CD14-positive monocyte (primary cell): ENCODE measurements around the gene TTC28. TPM values are rescaled to one million over a fixed set of nuclear protein-coding genes. Genes with fewer than 3 reads are reported as not detected.

Experiments used
- DNase-seq, 3 donors: peaks; one replicate each; pipeline ENCODE4 v3.0.0-alpha.2; 2011 to 2022
- H2AFZ ChIP-seq: 2 replicates; pipeline ENCODE4 v1.6.0; 2012; ENCODE audit warnings: mild to moderate bottlenecking, low read depth, low read length, inconsistent platforms; ENCODE audit not compliant: insufficient read depth, poor library complexity, severe bottlenecking
- H3K27ac ChIP-seq, 2 donors: 1 replicate in 1 of 2; 2 replicates in 1 of 2; pipeline ENCODE4 v1.5.1; 2012 to 2013; ENCODE audit warnings: low read length in 2 of 2, control low read depth in 1 of 2, inconsistent platforms in 1 of 2, low read depth in 1 of 2, mild to moderate bottlenecking in 1 of 2
- H3K27me3 ChIP-seq, 2 donors: one replicate each; pipeline versions ENCODE4 v1.6.0 to v1.6.1; 2011 to 2013; ENCODE audit warnings: low read length in 2 of 2; ENCODE audit not compliant: control insufficient read depth in 2 of 2, insufficient read depth in 2 of 2
- H3K36me3 ChIP-seq, 2 donors: replicated peaks in 1 of 2; 1 replicate in 1 of 2; 2 replicates in 1 of 2; pipeline versions ENCODE4 v1.5.1 to v1.6.1; 2012 to 2013; ENCODE audit warnings: low read length in 2 of 2, control low read depth in 1 of 2, inconsistent platforms in 1 of 2, mild to moderate bottlenecking in 1 of 2; ENCODE audit not compliant: insufficient read depth in 2 of 2, control insufficient read depth in 1 of 2
- H3K4me1 ChIP-seq, 2 donors: 1 replicate in 1 of 2; 2 replicates in 1 of 2; pipeline versions ENCODE4 v1.5.1 to v1.6.1; 2012 to 2013; ENCODE audit warnings: low read length in 2 of 2, control low read depth in 1 of 2, inconsistent platforms in 1 of 2, mild to moderate bottlenecking in 1 of 2, moderate library complexity in 1 of 2; ENCODE audit not compliant: insufficient read depth in 2 of 2, control insufficient read depth in 1 of 2
- H3K4me2 ChIP-seq: replicated peaks from 2 replicates; pipeline ENCODE3; 2012; ENCODE audit warnings: low read length, moderate library complexity, mild to moderate bottlenecking; ENCODE audit not compliant: poor library complexity, severe bottlenecking; ENCODE audit errors: extremely low read depth
- H3K4me3 ChIP-seq, 3 experiments: fragments of 200-600 bp in 1 of 3; sonication (generic) in 1 of 3; replicated peaks in 1 of 3; 1 replicate in 2 of 3; 2 replicates in 1 of 3; pipeline ENCODE4 v1.5.1; 2011 to 2013; ENCODE audit warnings: low read length in 3 of 3, mild to moderate bottlenecking in 3 of 3, control low read depth in 2 of 3, low read depth in 2 of 3, inconsistent platforms in 1 of 3, moderate library complexity in 1 of 3
- H3K79me2 ChIP-seq: 2 replicates; pipeline ENCODE4 v1.6.0; 2012; ENCODE audit warnings: mild to moderate bottlenecking, control low read depth, inconsistent platforms, low read length, moderate library complexity; ENCODE audit not compliant: insufficient read depth
- H3K9ac ChIP-seq: 2 replicates; pipeline ENCODE4 v1.6.0; 2017; ENCODE audit warnings: low read length, mild to moderate bottlenecking; ENCODE audit not compliant: insufficient read depth, poor library complexity, severe bottlenecking
- H3K9me3 ChIP-seq, 2 donors: replicated peaks in 1 of 2; 1 replicate in 1 of 2; 2 replicates in 1 of 2; pipeline versions ENCODE4 v1.5.1 to v1.6.1; 2012 to 2013; ENCODE audit warnings: low read length in 2 of 2, control low read depth in 1 of 2; ENCODE audit not compliant: control insufficient read depth in 1 of 2, insufficient read depth in 1 of 2
- H4K20me1 ChIP-seq: 2 replicates; pipeline ENCODE4 v1.6.0; 2012; ENCODE audit warnings: mild to moderate bottlenecking, low read length, control low read depth, moderate library complexity; ENCODE audit not compliant: insufficient read depth
- H3K27ac Mint-ChIP-seq, 7 donors: one replicate each; pipeline ENCODE4 v1.8.0; 2020; ENCODE audit warnings: mild to moderate bottlenecking in 7 of 7, mixed read lengths in 7 of 7, moderate library complexity in 6 of 7, inconsistent platforms in 2 of 7
- H3K27me3 Mint-ChIP-seq, 3 donors: one replicate each; pipeline ENCODE4 v1.8.0; 2021 to 2022; ENCODE audit warnings: low read depth in 3 of 3, mild to moderate bottlenecking in 3 of 3, mixed read lengths in 3 of 3, moderate library complexity in 3 of 3, inconsistent platforms in 1 of 3
- H3K36me3 Mint-ChIP-seq, 2 donors: one replicate each; pipeline ENCODE4 v1.8.0; 2020; ENCODE audit warnings: mixed read lengths in 2 of 2, inconsistent platforms in 1 of 2, mild to moderate bottlenecking in 1 of 2
- H3K4me1 Mint-ChIP-seq: one replicate; pipeline ENCODE4 v1.8.0; 2020; ENCODE audit warnings: mild to moderate bottlenecking, mixed read lengths
- H3K4me3 Mint-ChIP-seq, 2 donors: one replicate each; pipeline ENCODE4 v1.8.0; 2020; ENCODE audit warnings: mild to moderate bottlenecking in 2 of 2, mixed read lengths in 2 of 2, moderate library complexity in 1 of 2
- H3K9me3 Mint-ChIP-seq, 7 donors: one replicate each; pipeline ENCODE4 v1.8.0; 2020 to 2022; ENCODE audit warnings: mixed read lengths in 7 of 7, mild to moderate bottlenecking in 6 of 7, moderate library complexity in 6 of 7, inconsistent platforms in 2 of 7
- CTCF ChIP-seq: fragments of 200-600 bp; IDR thresholded peaks from one replicate; pipeline ENCODE4 v1.8.0; 2022; ENCODE audit warnings: antibody characterized with exemption, mild to moderate bottlenecking
- WGBS: methylation state at CpG from one replicate; pipeline ENCODE4 v1.1.5; 2013; ENCODE audit warnings: missing lambda C conversion rate; ENCODE audit not compliant: insufficient coverage; 5-methylcytosine and 5-hydroxymethylcytosine counted together
- intact Hi-C, 2 donors: fragments of 100-400 bp; cut with micrococcal nuclease; formaldehyde crosslinking; loops; one replicate each; pipeline versions ENCODE4 v1.15.0 to v1.15.1; 2023
- polyA plus RNA-seq, 3 donors: library from polyadenylated mRNA; depleted of rRNA in 1 of 3; unstranded in 2 of 3; stranded (reverse) in 1 of 3; fragments of 300-500 nt in 2 of 3; fragments of >200 nt in 1 of 3; fragmentation: Illumina TruSeq in 2 of 3; gene quantifications; 1 replicate in 2 of 3; 2 replicates in 1 of 3; pipeline ENCODE4 v1.2.3, GENCODE V29; 2012 to 2021

Gene TTC28
- polyA plus RNA-seq, 3 donors: 0.24 to 0.61 TPM; not detected in 1

GRCh38 chr22:28441720-28442263, 237.8 kb downstream of the TTC28 start:
- Histone ChIP-seq H3K9ac (peak overlapping the region; percentile 70), H3K4me3 (peak overlapping the region; percentile 26 to 83 (median 44)), H3K36me3 (no peaks in the 10 kb centered on the region), H3K9me3 (no peaks in the 10 kb centered on the region), H4K20me1 (no peaks in the 10 kb centered on the region), H3K4me2 (peak overlapping the region; percentile 92), H3K27ac (no peak overlapping the region), H3K4me1 (peaks cover 19 to 22% of the 10 kb centered on the region in 2 donors), H2AFZ (peak overlapping the region; percentile 95), H3K27me3 (no peaks in the 10 kb centered on the region), H3K79me2 (no peaks in the 10 kb centered on the region)
- peak overlapping the region in 3 of 7 donors; percentile 15 to 42 (median 36) for H3K27ac Mint-ChIP-seq
- intact Hi-C loops: no loop called here
- H3K4me1 Mint-ChIP-seq: peaks cover 29% of the 10 kb centered on the region
- H3K36me3 Mint-ChIP-seq: no peaks in the 10 kb centered on the region
- WGBS: 21% methylated on average over 14 of the region's 16 CpGs
- TF ChIP-seq CTCF: no peak
- no peak for DNase-seq
- no peaks in the 10 kb centered on the region for H3K9me3 Mint-ChIP-seq
- H3K27me3 Mint-ChIP-seq: peaks cover 0 to 10% (median 5%) of the 10 kb centered on the region in 3 donors
- peak overlapping the region; percentile 83 to 95 for H3K4me3 Mint-ChIP-seq

- H3K4me3 ChIP-seq: no peak overlapping the region
- Mint-ChIP-seq H3K4me3 (no peak overlapping the region), H3K27me3 (peaks cover 0 to 10% (median 4%) of the 10 kb centered on the region in 3 donors), H3K27ac (no peak overlapping the region), H3K36me3 (no peaks in the 10 kb centered on the region), H3K9me3 (no peaks in the 10 kb centered on the region), H3K4me1 (peaks cover 29% of the 10 kb centered on the region)
- H3K79me2 ChIP-seq: no peaks in the 10 kb centered on the region
- H3K27ac ChIP-seq: no peak overlapping the region
- H3K9ac ChIP-seq: no peak overlapping the region
- no peak overlapping the region for H2AFZ ChIP-seq
- no peaks in the 10 kb centered on the region for H3K36me3 ChIP-seq
- H3K4me1 ChIP-seq: peaks cover 19 to 22% of the 10 kb centered on the region in 2 donors
- no peak overlapping the region for H3K4me2 ChIP-seq
- TF ChIP-seq CTCF: no peak
- H3K9me3 ChIP-seq: no peaks in the 10 kb centered on the region
- no CpG with 5 or more reads among the region's 4 CpGs for WGBS
- H4K20me1 ChIP-seq: no peaks in the 10 kb centered on the region
- intact Hi-C loops: no loop called here
- DNase-seq: no peak
- no peaks in the 10 kb centered on the region for H3K27me3 ChIP-seq
Measured at GRCh38 chr22:28440592-28441390, 238.8 kb downstream of the TTC28 start.
